Renal pelvis (tissue), 12 donors: Measurements from ENCODE around the gene GAB4. TPM values are rescaled to one million over a fixed set of nuclear protein-coding genes. Genes with fewer than 3 reads are reported as not detected.
"Not testable (repeated sequence)": the region's sequence is repeated elsewhere in the genome, so short reads cannot be mapped to it uniquely, and the experiment has no call there.

Experiments used
- DNase-seq: peaks from one replicate; pipeline ENCODE4 v3.0.0-alpha.2; 2013
- long read RNA-seq, 16 experiments: transcript quantifications; one replicate each; lab custom pipeline, GENCODE V29; 2026
- polyA plus RNA-seq, 3 donors: library from polyadenylated mRNA; unstranded; fragments of 120-200 nt; gene quantifications; one replicate each; pipeline ENCODE4 v1.2.1, GENCODE V29; 2013; ENCODE audit not compliant: insufficient read length in 3 of 3

GAB4 gene
- under 1 TPM in 1 of 3 donors, not detected in 2; 0.14 TPM for polyA plus RNA-seq
- long read RNA-seq, donor 1, result 0 reads
- long read RNA-seq, donor 2, result 0 reads
- long read RNA-seq, donor 3, result 0 reads
- long read RNA-seq, donor 4, result 0 reads
- long read RNA-seq, donor 5, result 0 reads
- long read RNA-seq, donor 6, result 0 reads
- long read RNA-seq, donor 7, result 0 reads
- long read RNA-seq, donor 8, result 0 reads
- long read RNA-seq, donor 9, result 0 reads
- long read RNA-seq, donor 10, result 0 reads
- long read RNA-seq, donor 11, result 0 reads
- long read RNA-seq, donor 12, result 0 reads
- long read RNA-seq, donor 13, result 0 reads
- long read RNA-seq, donor 14, result 0 reads
- long read RNA-seq, donor 15, result 0 reads
- long read RNA-seq, donor 16, result 0 reads

- no peak for DNase-seq
Measured at GRCh38 chr22:17007852-17008731, at the start of gene GAB4. GAB4 (minus strand) TSS chr22:17008222; CDS start chr22:17008114, 108 bp downstream.

- no peak for DNase-seq
Measured at GRCh38 chr22:17056807-17057206, 48.8 kb upstream of the GAB4 start.

GRCh38 chr22:17056058-17056457 lies 48.0 kb upstream of the GAB4 start:
- DNase-seq, result no peak

- no peak for DNase-seq
Measured at GRCh38 chr22:17047656-17048055, 39.6 kb upstream of the GAB4 start.

GRCh38 chr22:17046566-17047348 lies 38.7 kb upstream of the GAB4 start:
- no peak for DNase-seq

- DNase-seq, result no peak
Measured at GRCh38 chr22:17043521-17043920, 35.5 kb upstream of the GAB4 start.

- not testable (repeated sequence) for DNase-seq
Measured at GRCh38 chr22:17036842-17037711, 29.1 kb upstream of the GAB4 start.

GRCh38 chr22:17035976-17036841 lies 28.2 kb upstream of the GAB4 start:
- not testable (repeated sequence) for DNase-seq

- no peak for DNase-seq
Measured at GRCh38 chr22:17035246-17035645, 27.2 kb upstream of the GAB4 start.

GRCh38 chr22:17034532-17034931 lies 26.5 kb upstream of the GAB4 start:
- not testable (repeated sequence) for DNase-seq

GRCh38 chr22:17032277-17032676 lies 24.3 kb upstream of the GAB4 start:
- not testable (repeated sequence) for DNase-seq

GRCh38 chr22:17024380-17024779 lies 16.4 kb upstream of the GAB4 start:
- DNase-seq, result not testable (repeated sequence)

GRCh38 chr22:17015552-17015951 lies 7.5 kb upstream of the GAB4 start:
- DNase-seq, result not testable (repeated sequence)

- DNase-seq, result not testable (repeated sequence)
Measured at GRCh38 chr22:17014101-17014440, 6.0 kb upstream of the GAB4 start.

GRCh38 chr22:17013396-17014100 lies 5.5 kb upstream of the GAB4 start:
- no peak for DNase-seq

GRCh38 chr22:17012267-17012666 lies 4.2 kb upstream of the GAB4 start:
- DNase-seq, result no peak

- DNase-seq, result no peak
Measured at GRCh38 chr22:17009640-17010291, 1.7 kb upstream of the GAB4 start.

- no peak for DNase-seq
Measured at GRCh38 chr22:17007257-17007656, 765 bp downstream of the GAB4 start.

- no peak for DNase-seq
Measured at GRCh38 chr22:16989915-16990314, 18.1 kb downstream of the GAB4 start.
